WTC11 (cell line): ENCODE data around the gene RMND5A. TPM values are rescaled to one million over a fixed set of nuclear protein-coding genes. Genes with fewer than 3 reads are reported as not detected.
"Not testable (repeated sequence)": the region's sequence is repeated elsewhere in the genome, so short reads cannot be mapped to it uniquely, and the experiment has no call there.

Source experiments
- ATAC-seq: fragments of 200-7000 bp; cut with Tn5 transposase; 2 replicates; pipeline ENCODE4 v1.10.0; 2021; ENCODE audit warnings: mild to moderate bottlenecking, moderate library complexity
- CTCF ChIA-PET: fragments of 300-600 bp; sonication (Branson Sonifier 250); formaldehyde crosslinking; loops from one replicate; lab custom pipeline; 2021; ENCODE audit warnings: antibody characterized with exemption; lab: Charles Lee
- POLR2A ChIA-PET: fragments of 350-600 bp; sonication (Branson Sonifier 250); formaldehyde crosslinking; loops from one replicate; lab custom pipeline; 2021; ENCODE audit warnings: antibody characterized with exemption; lab: Charles Lee
- DNase-seq: peaks from one replicate; pipeline ENCODE4 v3.0.0; 2021; ENCODE audit warnings: low spot score
- H3K27ac Mint-ChIP-seq: 2 replicates; pipeline ENCODE4 v1.8.0; 2021; ENCODE audit warnings: mixed read lengths
- H3K27me3 Mint-ChIP-seq: 2 replicates; pipeline ENCODE4 v1.8.0; 2021; ENCODE audit warnings: low read depth, mild to moderate bottlenecking, moderate library complexity, mixed read lengths
- H3K36me3 Mint-ChIP-seq: 2 replicates; pipeline ENCODE4 v1.8.0; 2021; ENCODE audit warnings: mixed read lengths
- H3K4me1 Mint-ChIP-seq: 2 replicates; pipeline ENCODE4 v1.8.0; 2022; ENCODE audit warnings: mixed read lengths
- H3K4me3 Mint-ChIP-seq: 2 replicates; pipeline ENCODE4 v1.8.0; 2021; ENCODE audit warnings: mild to moderate bottlenecking, moderate library complexity, mixed read lengths
- H3K9me3 Mint-ChIP-seq: 2 replicates; pipeline ENCODE4 v1.8.0; 2021; ENCODE audit warnings: mixed read lengths
- USF1 ChIP-seq: sonication (generic); formaldehyde crosslinking; IDR thresholded peaks from 2 replicates; pipeline ENCODE4 v1.8.0; 2022; ENCODE audit warnings: mild to moderate bottlenecking, missing genetic modification reagents
- total RNA-seq: library from RNA; stranded (reverse); gene quantifications from 3 replicates; pipeline ENCODE4 v1.2.3, GENCODE V29; 2021
- TF ChIP-seq, protein P1 (sequence below): sonication (generic); formaldehyde crosslinking; IDR thresholded peaks from 2 replicates; pipeline ENCODE4 v1.8.1; 2023; ENCODE audit warnings: mild to moderate bottlenecking, missing genetic modification reagents, moderate library complexity

RMND5A gene
- total RNA-seq, 1 experiment from 2014 or later, result 55.4 TPM

GRCh38 chr2:86720540-86721320 lies 639 bp downstream of the RMND5A start:
- CTCF ChIA-PET, result not testable (repeated sequence)

DNA sequence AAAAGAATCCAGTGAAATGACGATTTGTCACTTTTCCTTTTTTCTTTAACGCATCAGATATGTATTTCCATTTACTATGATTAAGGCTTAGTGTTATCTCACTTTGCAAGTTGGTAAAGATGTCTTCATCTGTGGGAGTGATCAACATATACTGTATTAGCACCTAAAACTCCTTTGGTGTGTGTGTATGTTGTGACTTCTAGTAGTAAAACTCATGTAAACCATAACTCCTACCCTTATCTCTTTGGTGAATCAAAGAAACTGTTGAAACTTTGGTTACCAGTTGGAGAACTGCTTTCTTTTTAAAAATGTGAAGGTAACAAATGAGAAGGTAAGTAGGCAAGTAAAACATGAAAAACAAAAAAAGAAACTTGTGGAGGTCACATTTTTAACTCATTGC lies 5.6 kb downstream of the RMND5A start:
- H3K27me3 Mint-ChIP-seq, DNase-seq, CTCF ChIA-PET, H3K9me3 Mint-ChIP-seq, H3K4me3 Mint-ChIP-seq, H3K27ac Mint-ChIP-seq, H3K36me3 Mint-ChIP-seq, ATAC-seq, POLR2A ChIA-PET, H3K4me1 Mint-ChIP-seq: not testable (repeated sequence)

More at GRCh38 chr2:86720540-86721320, 639 bp downstream of the RMND5A start:
- H3K4me1 Mint-ChIP-seq, POLR2A ChIA-PET, H3K27ac Mint-ChIP-seq, H3K9me3 Mint-ChIP-seq, H3K27me3 Mint-ChIP-seq, H3K36me3 Mint-ChIP-seq: not testable (repeated sequence)
- H3K4me3 Mint-ChIP-seq, result peak overlapping the region; percentile 72
- ATAC-seq (peak; percentile 2), DNase-seq (peak; percentile 29)
- TF ChIP-seq USF1, result peak; percentile 28; the same call in 1 of the 2 replicates
- TF ChIP-seq, protein P1, sequence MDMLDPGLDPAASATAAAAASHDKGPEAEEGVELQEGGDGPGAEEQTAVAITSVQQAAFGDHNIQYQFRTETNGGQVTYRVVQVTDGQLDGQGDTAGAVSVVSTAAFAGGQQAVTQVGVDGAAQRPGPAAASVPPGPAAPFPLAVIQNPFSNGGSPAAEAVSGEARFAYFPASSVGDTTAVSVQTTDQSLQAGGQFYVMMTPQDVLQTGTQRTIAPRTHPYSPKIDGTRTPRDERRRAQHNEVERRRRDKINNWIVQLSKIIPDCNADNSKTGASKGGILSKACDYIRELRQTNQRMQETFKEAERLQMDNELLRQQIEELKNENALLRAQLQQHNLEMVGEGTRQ (CRISPR knock-in tag), result peak; percentile 33; the same call in 1 of the 2 replicates

DNA sequence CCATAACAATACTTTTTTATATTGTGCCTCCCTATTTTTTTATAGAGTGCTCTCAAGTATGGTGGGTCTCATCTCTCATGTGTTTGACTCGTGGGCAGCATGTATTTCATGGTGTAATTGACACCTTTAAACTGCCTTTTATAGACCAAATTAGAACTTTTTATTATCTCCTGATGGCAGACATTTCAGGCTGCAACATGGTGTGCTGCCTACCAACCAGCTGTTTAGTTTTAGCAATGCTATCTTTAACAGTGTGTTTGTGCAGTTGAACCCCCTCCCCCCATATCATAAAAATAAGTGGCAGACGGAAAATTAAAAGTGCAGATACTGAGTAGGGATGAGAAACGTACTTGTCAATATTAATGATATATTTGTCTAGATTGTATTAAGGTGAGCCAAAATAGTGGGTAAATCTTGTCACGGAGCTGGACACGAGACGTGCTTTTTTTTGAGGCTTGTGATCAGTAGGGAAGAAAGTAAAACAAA lies 12.0 kb downstream of the RMND5A start:
- H3K4me1 Mint-ChIP-seq, H3K36me3 Mint-ChIP-seq, POLR2A ChIA-PET, ATAC-seq, DNase-seq, H3K4me3 Mint-ChIP-seq, H3K27me3 Mint-ChIP-seq, H3K9me3 Mint-ChIP-seq, H3K27ac Mint-ChIP-seq, CTCF ChIA-PET: not testable (repeated sequence)

- not testable (repeated sequence) for H3K27me3 Mint-ChIP-seq, H3K4me3 Mint-ChIP-seq
Observed at GRCh38 chr2:86732837-86733236, 12.7 kb downstream of the RMND5A start.

GRCh38 chr2:86733528-86733927 lies 13.4 kb downstream of the RMND5A start:
- H3K27ac Mint-ChIP-seq, DNase-seq, H3K27me3 Mint-ChIP-seq, CTCF ChIA-PET, POLR2A ChIA-PET, H3K4me1 Mint-ChIP-seq, H3K9me3 Mint-ChIP-seq, H3K36me3 Mint-ChIP-seq, H3K4me3 Mint-ChIP-seq, ATAC-seq: not testable (repeated sequence)

More at GRCh38 chr2:86732837-86733236, 12.7 kb downstream of the RMND5A start:
- DNase-seq, H3K4me1 Mint-ChIP-seq, POLR2A ChIA-PET, H3K27ac Mint-ChIP-seq, H3K9me3 Mint-ChIP-seq, H3K36me3 Mint-ChIP-seq, ATAC-seq, CTCF ChIA-PET: not testable (repeated sequence)

DNA sequence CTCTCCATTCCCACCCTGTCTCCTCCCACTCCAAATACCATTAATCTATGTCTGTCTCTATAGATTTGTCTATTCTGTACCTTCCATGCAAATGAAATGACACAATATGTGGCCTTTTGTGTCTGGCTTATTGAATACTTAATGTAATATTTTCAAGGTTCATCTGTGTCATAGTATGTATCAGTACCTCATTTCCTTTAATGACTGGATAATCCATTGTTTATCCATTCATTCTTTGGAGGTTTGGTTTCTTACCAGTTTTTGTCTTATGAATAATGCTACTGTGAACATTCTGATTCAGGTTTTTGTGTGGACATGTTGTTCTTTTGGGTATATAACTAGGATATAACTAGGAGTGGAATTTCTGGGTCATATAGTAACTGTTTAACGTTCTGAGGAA lies 14.8 kb downstream of the RMND5A start:
- H3K27me3 Mint-ChIP-seq, H3K27ac Mint-ChIP-seq, CTCF ChIA-PET, DNase-seq, POLR2A ChIA-PET, ATAC-seq, H3K4me1 Mint-ChIP-seq, H3K36me3 Mint-ChIP-seq, H3K4me3 Mint-ChIP-seq, H3K9me3 Mint-ChIP-seq: not testable (repeated sequence)

DNA sequence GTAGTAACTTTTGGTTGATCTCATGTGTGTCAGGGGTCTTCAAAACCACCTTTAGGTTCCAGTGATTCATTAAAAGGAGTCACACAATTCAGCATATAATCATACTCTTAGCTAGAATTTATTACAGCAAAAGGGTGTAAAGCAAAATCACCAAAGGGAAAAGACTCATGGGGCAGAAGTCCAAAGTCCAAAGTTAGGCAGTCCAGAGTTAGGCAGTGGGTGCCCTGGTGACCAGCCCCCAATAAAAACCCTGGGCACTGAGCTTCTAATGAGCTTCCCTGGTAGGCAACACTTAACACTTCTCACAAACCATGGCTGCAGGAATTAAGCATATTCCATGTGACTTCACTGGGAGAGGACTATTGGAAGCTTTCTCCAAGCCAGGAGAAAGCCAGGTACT lies 19.4 kb downstream of the RMND5A start:
- H3K4me1 Mint-ChIP-seq, DNase-seq, H3K27ac Mint-ChIP-seq, H3K4me3 Mint-ChIP-seq, CTCF ChIA-PET, H3K27me3 Mint-ChIP-seq, POLR2A ChIA-PET, H3K9me3 Mint-ChIP-seq: not testable (repeated sequence)
- peaks cover 13% of the 10 kb centered on the region for H3K36me3 Mint-ChIP-seq
- ATAC-seq, result peak; percentile 22

GRCh38 chr2:86739889-86740288 lies 19.8 kb downstream of the RMND5A start:
- H3K27me3 Mint-ChIP-seq, H3K27ac Mint-ChIP-seq, CTCF ChIA-PET, DNase-seq, H3K4me3 Mint-ChIP-seq, H3K9me3 Mint-ChIP-seq, POLR2A ChIA-PET, H3K4me1 Mint-ChIP-seq: not testable (repeated sequence)
- H3K36me3 Mint-ChIP-seq, result peaks cover 13% of the 10 kb centered on the region
- peak; percentile 46 for ATAC-seq

DNA sequence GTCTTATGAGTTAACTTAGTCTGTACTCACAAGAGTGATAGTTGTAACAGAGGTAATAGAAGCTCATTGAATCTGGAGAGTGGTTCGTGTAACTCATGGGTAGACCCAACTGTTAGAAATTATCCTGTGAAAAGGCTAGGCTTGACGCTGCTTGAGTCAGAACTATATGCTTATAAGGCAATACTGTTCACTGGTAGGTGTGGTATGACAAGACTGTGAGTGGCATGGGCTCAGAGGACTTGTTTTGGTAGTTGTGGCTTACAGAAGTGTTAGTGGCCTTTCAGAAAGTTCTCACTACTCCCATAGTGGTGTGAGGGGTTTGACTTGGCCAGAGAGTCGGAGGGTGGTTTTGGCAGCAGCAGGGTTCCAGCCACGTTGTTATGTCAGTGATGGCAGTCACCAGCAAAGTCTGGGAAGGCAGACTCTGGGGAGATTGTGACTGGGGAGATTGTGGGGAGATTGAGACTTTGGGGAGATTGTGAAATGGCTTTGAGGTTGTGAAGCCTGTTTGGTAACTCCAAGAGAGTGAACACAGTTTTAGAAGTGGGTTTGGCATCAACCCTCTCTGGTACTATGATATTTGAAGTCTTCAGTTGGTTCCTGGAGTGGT lies 21.9 kb downstream of the RMND5A start:
- H3K27me3 Mint-ChIP-seq, ATAC-seq, H3K9me3 Mint-ChIP-seq, POLR2A ChIA-PET, CTCF ChIA-PET, DNase-seq, H3K27ac Mint-ChIP-seq, H3K4me3 Mint-ChIP-seq, H3K4me1 Mint-ChIP-seq: not testable (repeated sequence)
- peaks cover 13% of the 10 kb centered on the region for H3K36me3 Mint-ChIP-seq
